HG02571 (cell line): ENCODE results near the gene TASOR2.

Experiments
- ATAC-seq: cut with Tn5 transposase; IDR thresholded peaks from one replicate; pipeline ENCODE4 v1.9.1; 2021; ENCODE audit warnings: mild to moderate bottlenecking, moderate library complexity; ENCODE audit not compliant: unreplicated experiment

TASOR2 gene

GRCh38 chr10:5654218-5654755 lies 30.4 kb upstream of the TASOR2 start:
- ATAC-seq = no peak

DNA sequence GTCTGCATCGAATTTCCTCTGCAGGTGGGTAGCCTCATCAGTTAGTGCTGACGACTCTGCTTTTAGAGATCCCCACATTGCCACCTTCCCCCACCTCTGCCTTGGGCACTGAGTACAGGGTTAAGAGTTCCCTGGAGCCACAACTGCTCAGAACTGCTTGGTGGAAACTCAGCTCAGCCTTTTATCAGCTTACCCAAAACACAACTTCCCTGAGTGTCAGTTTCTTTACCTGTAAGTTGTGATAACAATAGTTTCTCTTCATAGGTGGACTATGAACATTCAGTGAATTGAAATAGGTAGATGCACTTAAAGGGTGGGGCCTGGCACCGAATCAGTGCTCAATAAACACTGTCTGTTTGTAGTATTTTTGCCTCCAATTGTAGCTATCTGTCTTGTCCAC lies 29.5 kb upstream of the TASOR2 start:
- ATAC-seq = no peak

- no peak for ATAC-seq
Measured at GRCh38 chr10:5656737-5657579, 27.7 kb upstream of the TASOR2 start.

DNA sequence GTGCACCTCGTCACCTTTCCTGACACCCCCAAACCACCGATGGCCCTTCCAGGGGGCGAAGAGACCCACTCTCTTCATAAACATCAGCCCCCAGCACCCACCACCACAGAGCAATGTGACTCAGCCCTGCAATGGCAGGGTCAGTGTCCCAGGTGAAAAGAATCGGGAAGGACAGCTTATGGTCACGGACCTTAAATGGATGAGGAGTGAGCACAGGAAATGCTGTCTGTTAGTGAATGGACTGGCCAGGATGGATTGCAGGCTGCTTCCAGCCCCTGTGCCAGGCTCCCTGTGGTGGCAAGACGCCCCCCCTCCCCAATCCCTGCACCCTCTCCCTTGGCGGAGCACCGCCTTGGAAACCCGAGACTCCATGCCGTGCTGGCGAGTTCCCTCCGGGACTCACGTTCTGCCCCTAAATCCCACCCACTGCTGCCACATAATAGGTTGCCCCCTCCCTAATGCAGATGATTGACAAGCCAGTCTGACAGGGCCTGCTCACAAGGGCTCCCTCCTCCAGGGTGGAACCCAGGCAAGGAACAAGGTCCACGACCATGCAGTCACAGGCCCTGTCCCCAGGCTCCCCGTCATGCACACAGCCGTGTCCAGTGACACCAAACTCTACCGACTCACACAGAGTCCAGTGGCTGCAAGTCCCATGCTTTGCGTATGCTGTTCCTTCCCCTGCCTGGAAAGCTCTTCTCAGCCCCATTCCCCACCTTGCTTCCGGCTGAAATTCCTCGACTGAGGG lies 25.6 kb upstream of the TASOR2 start:
- ATAC-seq = no peak

DNA sequence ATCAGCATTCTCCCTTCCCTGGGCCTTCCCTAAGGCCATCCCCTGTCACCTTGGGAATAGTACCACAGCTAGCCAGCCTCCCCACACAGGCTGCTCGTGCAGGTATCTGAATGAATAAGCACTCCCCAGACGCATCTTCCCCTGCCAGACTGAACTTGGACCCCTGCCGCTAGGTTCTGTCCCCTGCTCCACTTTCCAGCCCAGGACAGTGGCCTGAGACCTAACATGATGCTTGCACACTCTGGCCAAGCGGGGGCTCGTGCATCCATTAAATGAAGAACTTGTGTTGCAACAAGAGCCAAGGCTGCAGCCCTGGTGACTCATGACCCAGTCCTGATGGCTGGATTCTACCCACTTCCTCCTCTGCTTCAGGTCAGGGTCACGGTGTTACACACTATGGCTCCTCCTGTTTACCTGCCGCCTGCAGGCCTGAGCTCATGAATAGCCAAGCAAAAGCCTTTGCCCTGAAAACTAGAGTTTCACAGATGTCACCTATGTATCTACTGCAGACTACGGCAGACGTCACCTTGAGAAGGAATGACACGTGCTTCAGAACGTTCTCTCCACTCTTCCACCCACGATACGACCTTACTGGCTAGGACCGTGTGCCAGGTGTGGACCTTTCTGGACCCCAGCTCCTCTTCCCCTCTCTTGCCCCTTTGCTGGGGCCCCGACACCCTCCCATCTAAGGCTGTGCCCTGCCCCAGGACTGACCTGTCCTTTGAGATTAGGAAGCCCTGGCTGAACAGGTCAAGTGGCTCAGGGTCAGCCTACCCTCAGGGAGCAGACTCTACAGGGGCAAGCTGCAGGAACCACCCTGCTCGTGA lies 24.7 kb upstream of the TASOR2 start:
- no peak for ATAC-seq

GRCh38 chr10:5661043-5661442 lies 23.6 kb upstream of the TASOR2 start:
- ATAC-seq = no peak

GRCh38 chr10:5662708-5663579 lies 21.7 kb upstream of the TASOR2 start:
- no peak for ATAC-seq

DNA sequence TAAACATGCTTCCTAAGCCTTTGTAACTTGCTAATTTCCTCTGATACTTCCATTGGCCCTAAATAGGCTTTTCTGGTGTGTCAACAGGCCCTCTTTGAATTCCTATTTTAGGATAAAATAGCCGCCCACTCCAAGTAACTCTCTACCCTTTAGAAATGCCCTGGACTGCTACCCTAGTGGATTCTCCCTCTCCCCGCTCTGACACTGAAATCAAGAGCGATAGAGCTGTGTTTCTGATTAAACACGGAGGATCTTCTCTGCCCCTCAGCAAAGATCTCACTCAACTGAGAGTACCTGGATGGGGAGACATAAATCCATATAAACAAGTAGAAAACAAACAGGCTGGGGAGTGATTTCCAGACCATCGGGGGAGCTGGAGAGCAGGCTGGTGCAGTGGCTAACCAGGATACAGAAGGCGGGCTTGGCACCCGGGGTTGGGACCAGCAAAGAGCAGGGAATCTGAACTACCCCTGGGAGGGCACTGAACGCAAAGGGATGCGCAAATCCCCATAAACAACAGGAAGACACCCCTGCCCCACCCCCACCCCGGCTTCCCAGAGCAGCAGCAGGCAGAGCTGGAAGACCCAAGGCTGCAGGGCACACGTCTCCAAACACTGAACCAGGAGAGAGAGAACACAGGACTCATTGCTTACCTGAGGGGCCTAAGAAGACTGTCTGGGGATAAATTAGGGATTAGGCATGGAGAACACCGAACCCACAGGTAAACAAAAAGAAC lies 20.8 kb upstream of the TASOR2 start:
- no peak for ATAC-seq

DNA sequence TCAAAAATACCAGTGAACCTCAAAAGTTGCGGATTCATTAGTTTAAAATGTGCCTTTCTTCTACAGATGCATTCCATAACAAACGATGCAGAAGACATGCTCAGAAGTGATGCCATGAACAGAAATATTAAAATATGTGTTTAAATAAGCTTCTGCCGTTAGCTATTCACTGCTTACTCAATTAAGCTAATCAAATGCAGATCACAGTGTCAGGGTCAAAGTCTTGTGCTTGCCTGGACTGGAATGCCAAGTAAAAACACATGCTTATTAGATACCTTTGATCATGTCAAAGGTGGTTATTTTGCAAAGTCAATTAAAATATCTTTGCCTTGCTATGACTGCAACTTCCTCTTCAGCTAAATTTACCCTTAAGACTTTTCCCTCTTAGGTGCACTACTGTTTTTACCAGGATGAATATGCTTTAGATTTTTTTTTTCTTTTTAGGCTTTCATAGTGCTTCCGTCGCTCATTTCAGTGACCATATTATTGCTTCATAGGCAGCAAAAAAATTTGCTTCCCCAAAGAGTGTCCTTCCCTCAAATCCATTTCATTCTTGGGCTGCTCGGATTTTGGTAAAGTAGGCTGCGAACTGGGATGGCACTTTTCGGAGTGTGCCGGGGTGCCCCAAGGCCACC lies 19.1 kb upstream of the TASOR2 start:
- no peak for ATAC-seq

GRCh38 chr10:5666008-5666840 lies 18.4 kb upstream of the TASOR2 start, which contains the start of gene ASB13:
TSS of gene ASB13 (minus strand) at chr10:5666595. CDS start at chr10:5666551, 44 bp downstream.
- ATAC-seq = no peak

GRCh38 chr10:5666841-5667630 lies 17.6 kb upstream of the TASOR2 start:
- no peak for ATAC-seq

- no peak for ATAC-seq
Measured at GRCh38 chr10:5668429-5668828, 16.2 kb upstream of the TASOR2 start.

DNA sequence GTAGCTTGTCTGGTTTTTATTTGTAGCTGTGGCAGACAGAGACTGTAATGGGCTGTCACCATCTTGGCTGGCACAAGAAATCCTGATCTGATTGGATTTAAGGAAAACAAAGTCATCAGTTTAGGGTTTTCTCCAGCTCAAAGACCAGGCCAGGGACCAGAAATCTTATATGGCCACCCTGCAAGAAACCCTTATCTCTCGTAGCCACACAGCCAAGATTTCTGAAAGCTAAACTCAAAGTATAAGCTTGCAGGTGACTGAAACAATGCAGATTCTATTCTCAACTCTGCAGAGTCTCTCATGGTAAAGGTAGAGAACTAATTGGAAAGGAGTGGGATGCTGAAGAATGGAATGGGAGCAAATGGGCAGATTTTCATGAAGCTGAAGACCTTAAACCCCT lies 15.0 kb upstream of the TASOR2 start:
- no peak for ATAC-seq

DNA sequence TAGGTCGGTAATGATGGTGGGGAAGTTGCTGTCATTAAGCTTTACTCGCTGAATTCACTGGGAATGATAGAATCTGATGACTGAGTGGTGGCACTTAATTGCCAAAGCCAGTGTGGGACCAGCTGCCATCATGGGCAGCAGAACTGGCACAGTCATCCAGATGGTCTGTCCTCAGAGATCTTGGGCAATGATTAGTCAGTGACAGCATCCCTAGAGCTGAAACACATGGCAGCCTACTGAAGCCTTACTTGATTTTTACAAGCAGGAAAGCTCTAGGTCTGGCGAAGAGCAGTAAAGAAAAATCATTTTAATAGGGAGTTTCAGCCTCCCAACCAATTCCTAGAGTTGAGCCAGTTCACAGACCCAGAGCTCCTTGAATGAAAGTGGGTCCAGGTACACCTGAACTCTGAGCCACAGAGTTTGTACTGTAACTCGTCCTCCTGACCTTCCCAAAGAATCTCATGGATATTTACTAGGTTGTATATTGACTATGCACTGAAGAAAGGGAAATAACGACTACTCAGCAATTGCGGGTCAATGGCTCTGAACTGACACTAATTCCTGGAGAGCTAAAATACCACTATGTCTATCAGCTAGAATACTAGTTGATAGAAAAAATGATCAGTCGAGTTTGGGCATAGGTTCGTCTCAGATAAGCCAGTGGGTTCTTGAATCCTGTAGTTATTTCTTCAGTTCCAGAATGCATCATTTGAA lies 13.8 kb upstream of the TASOR2 start:
- ATAC-seq = no peak

- ATAC-seq = no peak
Measured at GRCh38 chr10:5678397-5679036, 6.1 kb upstream of the TASOR2 start.

DNA sequence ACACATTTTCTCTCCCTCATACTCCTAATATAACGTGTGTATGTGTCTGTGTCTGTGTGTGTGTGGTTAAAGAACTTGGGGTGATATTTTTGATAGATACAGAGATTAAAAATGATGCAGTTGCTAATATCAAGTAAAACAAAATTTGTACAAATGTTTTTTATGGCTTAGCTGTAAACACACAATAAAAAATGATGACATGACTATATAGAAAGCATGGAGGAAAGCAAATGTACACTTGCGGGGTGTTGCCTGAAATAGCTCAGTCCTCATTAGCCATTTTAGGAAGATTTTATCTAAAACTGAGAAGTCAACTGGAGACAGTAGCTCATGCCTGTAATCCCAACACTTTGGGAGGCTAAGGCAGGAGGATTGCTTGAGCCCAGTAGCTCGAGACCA lies 5.6 kb upstream of the TASOR2 start:
- ATAC-seq = no peak
